ENCODE measurements around the gene HIVEP2.
"Not testable (repeated sequence)": the region's sequence is repeated elsewhere in the genome, so short reads cannot be mapped to it uniquely, and the experiment has no call there.

HIVEP2 gene

GRCh38 chr6:142945049-142945445, at the start of gene HIVEP2:
HIVEP2 (minus strand) TSS chr6:142945176; CDS start chr6:142774738, 170,438 bp downstream.
- peak; percentile 86 for DNase-seq

- no peak for DNase-seq
Observed at GRCh38 chr6:142993977-142994376, 49.0 kb upstream of the HIVEP2 start.

- DNase-seq: no peak
Observed at GRCh38 chr6:142987490-142987889, 42.5 kb upstream of the HIVEP2 start.

GRCh38 chr6:142985281-142985680, 40.3 kb upstream of the HIVEP2 start:
- no peak for DNase-seq

- no peak for DNase-seq
Observed at GRCh38 chr6:142984386-142984785, 39.4 kb upstream of the HIVEP2 start.

GRCh38 chr6:142975365-142975764, 30.4 kb upstream of the HIVEP2 start:
- no peak for DNase-seq

- not testable (repeated sequence) for DNase-seq
Observed at GRCh38 chr6:142970941-142971340, 26.0 kb upstream of the HIVEP2 start.

GRCh38 chr6:142968601-142969000, 23.6 kb upstream of the HIVEP2 start:
- no peak for DNase-seq

- no peak for DNase-seq
Observed at GRCh38 chr6:142966294-142966693, 21.3 kb upstream of the HIVEP2 start.

GRCh38 chr6:142965164-142965563, 20.2 kb upstream of the HIVEP2 start:
- no peak for DNase-seq

- DNase-seq: no peak
Observed at GRCh38 chr6:142960098-142960497, 15.1 kb upstream of the HIVEP2 start.

GRCh38 chr6:142958343-142958742, 13.4 kb upstream of the HIVEP2 start:
- DNase-seq: no peak

GRCh38 chr6:142956726-142957125, 11.8 kb upstream of the HIVEP2 start:
- DNase-seq: no peak

GRCh38 chr6:142954844-142955243, 9.9 kb upstream of the HIVEP2 start:
- no peak for DNase-seq

GRCh38 chr6:142953373-142954273, 8.6 kb upstream of the HIVEP2 start:
- no peak for DNase-seq

GRCh38 chr6:142952614-142953013, 7.6 kb upstream of the HIVEP2 start:
- DNase-seq: no peak

- DNase-seq: no peak
Observed at GRCh38 chr6:142950291-142950690, 5.3 kb upstream of the HIVEP2 start.

- peak; percentile 54 for DNase-seq
Observed at GRCh38 chr6:142947714-142948480, 2.9 kb upstream of the HIVEP2 start.

- DNase-seq: peak; percentile 85
Observed at GRCh38 chr6:142946924-142947713, 2.1 kb upstream of the HIVEP2 start.

GRCh38 chr6:142946181-142946923, 1.4 kb upstream of the HIVEP2 start:
- peak; percentile 87 for DNase-seq

- peak; percentile 77 for DNase-seq
Observed at GRCh38 chr6:142945446-142946180, 637 bp upstream of the HIVEP2 start.

All from NK-92 treated with Interleukin-12 subunit alpha and Interleukin-12 subunit beta, amount 100 ng/mL, for 24 hours (cell line).